Measurements from ENCODE around the gene SETD1B. TPM values are rescaled to one million over a fixed set of nuclear protein-coding genes. Genes with fewer than 3 reads are reported as not detected.

Gene SETD1B
- total RNA-seq, 4 donors from 2014 or later: 9.4 to 27.1 (median 19.9) TPM

GRCh38 chr12:121811434-121812319 lies 7.9 kb downstream of the SETD1B start:
- WGBS: 9% methylated on average over 11 of the region's 46 CpGs
- TF ChIP-seq CTCF (IDR thresholded peaks at IDR 0.05) (peak in 2 of 3 experiments; percentile 97 to 100), POLR2A (IDR thresholded peaks at IDR 0.05; ENCODE audit: low read depth) (no peak)
- Histone ChIP-seq H3K9me3 (no peaks in the 10 kb centered on the region), H3K4me3 (peak overlapping the region; percentile 62 to 71 (median 66)), H3K4me1 (peaks cover 47 to 75% (median 63%) of the 10 kb centered on the region in 4 donors), H3K27ac (replicated peaks in 1 of 4) (peak overlapping the region; percentile 80 to 86 (median 81)), H3K27me3 (no peaks in the 10 kb centered on the region), H3K36me3 (peaks cover 43 to 82% (median 66%) of the 10 kb centered on the region in 4 donors)
- intact Hi-C loops (cut with DNase I): loop anchor here (1.0 to 2.0 kb wide), 2 partner anchors 17 to 77 kb away; partner anchors contain the start of gene PSMD9
- DNase-seq (ENCODE audit: extremely low spot score): no peak

- WGBS: 16% methylated on average over 23 of the region's 26 CpGs
- H3K27ac ChIP-seq (replicated peaks in 1 of 4): peak overlapping the region; percentile 80 to 86 (median 81)
- H3K36me3 ChIP-seq: peaks cover 50 to 82% (median 73%) of the 10 kb centered on the region in 4 donors
Measured at GRCh38 chr12:121812320-121812871, 8.6 kb downstream of the SETD1B start.

GRCh38 chr12:121812921-121813896 lies 9.4 kb downstream of the SETD1B start:
- intact Hi-C loops (cut with DNase I): loop anchor here (1.0 to 2.0 kb wide), 2 partner anchors 19 to 76 kb away; partner anchors contain the start of gene PSMD9
- Histone ChIP-seq H3K36me3 (peaks cover 59 to 82% (median 74%) of the 10 kb centered on the region in 4 donors), H3K4me1 (peaks cover 35 to 61% (median 48%) of the 10 kb centered on the region in 4 donors), H3K4me3 (peak overlapping the region; percentile 62 to 71 (median 66)), H3K27ac (replicated peaks in 1 of 4) (peak overlapping the region in 1 of 4 donors; percentile 81), H3K27me3 (no peaks in the 10 kb centered on the region), H3K9me3 (no peaks in the 10 kb centered on the region)
- TF ChIP-seq POLR2AphosphoS5 (IDR thresholded peaks at IDR 0.05) (no peak), CTCF (IDR thresholded peaks at IDR 0.05) (no peak), POLR2A (IDR thresholded peaks at IDR 0.05; ENCODE audit: low read depth) (no peak), EP300 (IDR thresholded peaks at IDR 0.05) (no peak)
- 40% methylated on average over 25 of the region's 25 CpGs for WGBS
- no peak for DNase-seq (ENCODE audit: extremely low spot score)

More at GRCh38 chr12:121812320-121812871, 8.6 kb downstream of the SETD1B start:
- Histone ChIP-seq H3K27me3 (no peaks in the 10 kb centered on the region), H3K4me1 (peaks cover 40 to 69% (median 56%) of the 10 kb centered on the region in 4 donors), H3K4me3 (peak overlapping the region; percentile 62 to 71 (median 66)), H3K9me3 (no peaks in the 10 kb centered on the region)
- no peak for DNase-seq (ENCODE audit: extremely low spot score)
- TF ChIP-seq CTCF (IDR thresholded peaks at IDR 0.05) (peak in 1 of 3 experiments; percentile 26), EP300 (IDR thresholded peaks at IDR 0.05) (no peak), POLR2AphosphoS5 (IDR thresholded peaks at IDR 0.05) (peak; percentile 29 to 39)
- intact Hi-C loops (cut with DNase I): loop anchor here (1.0 to 2.0 kb wide), 2 partner anchors 18 to 76 kb away; partner anchors contain the start of gene PSMD9

GRCh38 chr12:121813951-121814350 lies 10.1 kb downstream of the SETD1B start:
- Histone ChIP-seq H3K36me3 (peaks cover 56 to 82% (median 74%) of the 10 kb centered on the region in 4 donors), H3K27ac (replicated peaks in 1 of 4) (no peak overlapping the region), H3K4me3 (no peak overlapping the region), H3K4me1 (peaks cover 35 to 54% (median 46%) of the 10 kb centered on the region in 4 donors), H3K9me3 (no peaks in the 10 kb centered on the region), H3K27me3 (no peaks in the 10 kb centered on the region)
- intact Hi-C loops (cut with DNase I): loop anchor here (2.0 kb wide), 1 partner anchor 75 kb away; the partner anchor contains the start of gene PSMD9
- 94% methylated on average over 13 of the region's 14 CpGs for WGBS
- no peak for DNase-seq (ENCODE audit: extremely low spot score)
- TF ChIP-seq CTCF (IDR thresholded peaks at IDR 0.05): no peak
- TF ChIP-seq EP300 (IDR thresholded peaks at IDR 0.05): no peak
- no peak for TF ChIP-seq POLR2AphosphoS5 (IDR thresholded peaks at IDR 0.05)
- no peak for TF ChIP-seq POLR2A (IDR thresholded peaks at IDR 0.05; ENCODE audit: low read depth)
